Adipose tissue (tissue), 3 donors: ENCODE data around the gene CDH5. TPM values are rescaled to one million over a fixed set of nuclear protein-coding genes. Genes with fewer than 3 reads are reported as not detected.
"Not testable (repeated sequence)": the region's sequence is repeated elsewhere in the genome, so short reads cannot be mapped to it uniquely, and the experiment has no call there.

Source experiments
- H3K27ac ChIP-seq: one replicate; pipeline ENCODE4 v1.5.1; 2013; ENCODE audit warnings: low read depth, low read length
- whole genome bisulfite sequencing, 3 donors: extraction: QIAGEN DNeasy Blood & Tissue Kit; methylation state at CpG; one replicate each; pipeline ENCODE4 v1.1.7; 2013; 5-methylcytosine and 5-hydroxymethylcytosine counted together
- polyA plus RNA-seq, 3 donors: library from polyadenylated mRNA; stranded (reverse); fragments of 200-250 nt; gene quantifications; one replicate each; pipeline ENCODE4 v1.2.3, GENCODE V29; 2013
- donor health status: healthy with polysubstance abuse.
- donor health status: Bipolar disorder and iron deficiency.
- donor health status: healthy.

CDH5 gene
- polyA plus RNA-seq, 3 donors: 10.3 to 82.7 (median 54.0) TPM

- WGBS, 3 donors: 64 to 79% (median 76%) methylated on average over 7 of the region's 7 CpGs
- H3K27ac ChIP-seq: no peak overlapping the region
These were observed 75.3 kb downstream of the CDH5 start for GRCh38 chr16:66441586-66442375.

- WGBS, 3 donors: 69 to 85% (median 81%) methylated on average over 6 of the region's 6 CpGs
- H3K27ac ChIP-seq: no peak overlapping the region
These were observed 76.2 kb downstream of the CDH5 start for GRCh38 chr16:66442502-66443268.

- H3K27ac ChIP-seq: no peak overlapping the region
- 88 to 91% (median 89%) methylated on average over 3 of the region's 3 CpGs for WGBS, 3 donors
These were observed 76.8 kb downstream of the CDH5 start for GRCh38 chr16:66443269-66443652.

- no peak overlapping the region for H3K27ac ChIP-seq
- 61 to 74% (median 65%) methylated on average over 3 of the region's 3 CpGs for WGBS, 3 donors
These were observed 77.6 kb downstream of the CDH5 start for GRCh38 chr16:66444049-66444481.

- 80 to 94% (median 91%) methylated on average over 1 of the region's 1 CpG for WGBS, 3 donors
- H3K27ac ChIP-seq: no peak overlapping the region
These were observed 80.2 kb downstream of the CDH5 start for GRCh38 chr16:66446737-66447136.

GRCh38 chr16:66447491-66447890 is 81.0 kb downstream of the CDH5 start:
- no peak overlapping the region for H3K27ac ChIP-seq

GRCh38 chr16:66451548-66451947 is 85.1 kb downstream of the CDH5 start:
- 82 to 88% (median 84%) methylated on average over 3 of the region's 3 CpGs for WGBS, 3 donors

GRCh38 chr16:66453230-66453629 is 86.7 kb downstream of the CDH5 start:
- not testable (repeated sequence) for H3K27ac ChIP-seq
- 79 to 97% (median 96%) methylated on average over 1 of the region's 1 CpG for WGBS, 3 donors

More at GRCh38 chr16:66451548-66451947, 85.1 kb downstream of the CDH5 start:
- no peak overlapping the region for H3K27ac ChIP-seq

Other genes starting within 250 kb of the CDH5 start
- gene BEAN1, start 60.6 kb downstream of the CDH5 start, polyA plus RNA-seq: under 1 TPM; 0.10 to 0.34 (median 0.27) TPM
- 10 to 100 TPM; 15.7 to 38.8 (median 37.2) TPM for gene TK2, start 183.4 kb downstream of the CDH5 start, polyA plus RNA-seq
- gene CKLF, start 185.9 kb downstream of the CDH5 start, polyA plus RNA-seq: 10 to 100 TPM; 18.7 to 60.9 (median 46.2) TPM
- under 1 TPM; 0.21 to 0.67 (median 0.45) TPM for gene CMTM1, start 199.7 kb downstream of the CDH5 start, polyA plus RNA-seq
- gene CMTM2, start 212.8 kb downstream of the CDH5 start, polyA plus RNA-seq: 1 to 10 TPM in 2 of 3 donors, under 1 TPM in 1; 0.16 to 8.0 (median 3.8) TPM
- 10 to 100 TPM in 2 of 3 donors, 1 to 10 TPM in 1; 5.4 to 59.5 (median 31.5) TPM for gene CMTM3, start 238.0 kb downstream of the CDH5 start, polyA plus RNA-seq